GM19239 (cell line): ENCODE results near the gene ZNF607.
A peak's percentile ranks its signal among the peaks of the same experiment; 100 is the strongest.

ENCODE experiments used
- DNase-seq: peaks from one replicate; pipeline ENCODE4 v3.0.0; 2011; ENCODE audit warnings: low spot score; ENCODE audit not compliant: insufficient read length
- FAIRE-seq: peaks from 2 replicates; lab custom pipeline; 2011; peaks lifted over from hg19 to GRCh38; lab: Jason Lieb, UNC

Gene ZNF607

DNA sequence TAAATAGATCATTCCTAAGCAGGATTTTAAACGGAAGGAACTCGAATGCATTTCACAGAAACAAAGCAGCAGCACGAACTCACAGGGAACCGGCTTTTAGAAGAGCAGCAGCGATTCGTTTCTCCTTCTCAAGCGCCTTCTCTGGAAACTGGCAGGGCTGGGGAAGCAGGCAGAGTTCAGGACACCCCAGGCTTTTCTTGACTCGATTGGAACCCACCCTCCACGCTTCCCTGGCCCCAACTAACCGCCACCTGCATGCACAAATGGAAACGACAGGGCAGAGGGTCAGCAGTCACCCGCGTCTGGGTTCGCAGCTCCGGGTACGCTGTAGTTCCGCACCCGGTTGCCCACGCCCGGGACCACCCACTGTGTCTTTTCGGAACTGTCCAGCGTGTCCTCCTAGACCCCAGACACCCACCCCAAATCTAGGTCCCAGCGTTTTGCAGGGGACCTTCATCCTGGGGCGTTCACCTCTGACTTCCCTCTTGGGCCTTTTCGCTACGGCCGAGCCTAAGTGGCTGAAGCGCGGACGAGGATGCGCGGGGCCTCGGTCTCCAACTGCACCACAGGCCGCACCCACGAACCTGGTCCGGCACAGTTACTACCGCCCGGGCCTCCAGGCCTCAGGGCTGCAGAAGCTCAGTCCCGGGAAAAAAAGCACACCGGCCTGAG, 64.8 kb downstream of the ZNF607 start:
- FAIRE-seq (peak; percentile 72), DNase-seq (peak; percentile 28)

DNA sequence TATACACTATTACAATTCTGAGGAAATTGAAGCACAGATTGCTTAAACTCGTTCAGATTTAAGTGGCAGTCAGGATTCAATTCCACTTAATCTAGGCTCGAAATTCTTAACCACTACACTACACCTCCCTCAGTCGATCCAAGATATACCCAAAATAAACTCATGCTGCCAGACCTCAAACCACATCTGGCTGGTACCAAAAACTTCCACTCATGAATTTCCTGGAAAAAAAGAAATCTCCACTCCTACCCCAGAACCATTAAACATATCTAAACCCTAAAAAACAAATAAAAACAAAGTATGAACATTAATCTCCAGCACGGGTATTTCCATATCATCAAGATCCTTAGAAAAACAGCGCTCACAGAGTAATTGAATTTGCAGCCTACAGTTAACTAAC, 65.4 kb downstream of the ZNF607 start:
- FAIRE-seq (peak; percentile 45), DNase-seq (no peak)
